GM12878 (cell line): ENCODE results near the gene PCK2. TPM values are rescaled to one million over a fixed set of nuclear protein-coding genes. Genes with fewer than 3 reads are reported as not detected.

Experiments used
- ATAC-seq: fragments of 200-7000 bp; cut with Tn5 transposase; 3 replicates; pipeline ENCODE4 v1.9.1; 2020; ENCODE audit warnings: mild to moderate bottlenecking, moderate library complexity
- BruUV-seq: library from RNA; stranded (reverse); fragments of 400-500 nt; replicated peaks from 2 replicates; lab custom pipeline; 2021; lab: Mats Ljungman, UMichigan
- CTCF ChIA-PET: fragments of 300-600 bp; sonication (Branson Sonifier 250); formaldehyde crosslinking; extraction: SDS; loops from one replicate; lab custom pipeline; 2021; ENCODE audit warnings: inconsistent platforms; lab: Yijun Ruan, JAX
- POLR2A ChIA-PET: fragments of 350-600 bp; formaldehyde crosslinking; extraction: SDS; loops from one replicate; lab custom pipeline; 2021; ENCODE audit warnings: inconsistent platforms; lab: Charles Lee
- RAD21 ChIA-PET: fragments of 300-600 bp; sonication (Branson Sonifier 250); formaldehyde crosslinking; loops from one replicate; lab custom pipeline; 2023; ENCODE audit warnings: antibody characterized with exemption; ENCODE audit not compliant: unreplicated experiment; lab: Charles Lee
- SMC1A ChIA-PET: fragments of 300-600 bp; sonication (Branson Sonifier 250); formaldehyde crosslinking; loops from one replicate; lab custom pipeline; 2023; ENCODE audit not compliant: unreplicated experiment, uncharacterized antibody; lab: Charles Lee
- DNase-seq: peaks from one replicate; pipeline ENCODE4 v3.0.0-alpha.2; 2011; ENCODE audit warnings: low read depth, low spot score
- FAIRE-seq: peaks from 3 replicates; lab custom pipeline; 2011; peaks lifted over from hg19 to GRCh38; lab: Jason Lieb, UNC
- H2AFZ ChIP-seq: 2 replicates; pipeline ENCODE4 v1.6.0; 2011; ENCODE audit warnings: low read depth, low read length, control low read depth; ENCODE audit not compliant: control insufficient read depth
- H3K27ac ChIP-seq: 2 replicates; pipeline ENCODE4 v1.5.1; 2011; ENCODE audit warnings: control low read depth; ENCODE audit not compliant: control insufficient read depth, insufficient read depth
- H3K27me3 ChIP-seq, 2 experiments: replicated peaks in 1 of 2; 2 replicates each; pipeline versions ENCODE4 v1.6.0 to v1.6.1; 2011; ENCODE audit warnings: low read length in 1 of 2; ENCODE audit not compliant: control insufficient read depth in 2 of 2, insufficient read depth in 2 of 2
- H3K36me3 ChIP-seq, 2 experiments: 2 replicates each; pipeline ENCODE4 v1.5.1; 2011; ENCODE audit warnings: low read length in 1 of 2; ENCODE audit not compliant: control insufficient read depth in 2 of 2, insufficient read depth in 2 of 2
- H3K4me1 ChIP-seq: 2 replicates; pipeline ENCODE4 v1.6.1; 2011; ENCODE audit warnings: mild to moderate bottlenecking, low read length, moderate library complexity, mixed read lengths; ENCODE audit not compliant: control insufficient read depth, insufficient read depth
- H3K4me2 ChIP-seq: 2 replicates; pipeline ENCODE4 v1.6.0; 2011; ENCODE audit warnings: control low read depth; ENCODE audit not compliant: control insufficient read depth, insufficient read depth
- H3K4me3 ChIP-seq: fragments of 200-600 bp; sonication (generic); 2 replicates; pipeline ENCODE4 v1.5.1; 2016
- H3K79me2 ChIP-seq: 2 replicates; pipeline ENCODE4 v1.6.0; 2011; ENCODE audit warnings: low read length; ENCODE audit not compliant: control insufficient read depth, insufficient read depth
- H3K9ac ChIP-seq: 2 replicates; pipeline ENCODE4 v1.8.0; 2011; ENCODE audit warnings: low read length, control low read depth, mixed read lengths; ENCODE audit not compliant: control insufficient read depth, insufficient read depth
- H3K9me3 ChIP-seq: replicated peaks from 3 replicates; pipeline ENCODE4 v1.5.1; 2011; ENCODE audit warnings: mild to moderate bottlenecking, low read length; ENCODE audit not compliant: control insufficient read depth, insufficient read depth
- H4K20me1 ChIP-seq: 2 replicates; pipeline ENCODE4 v1.6.0; 2011; ENCODE audit not compliant: control insufficient read depth, insufficient read depth
- ATF3 ChIP-seq: IDR thresholded peaks from 2 replicates; pipeline ENCODE4 v1.6.1; 2011; ENCODE audit warnings: low read depth, mild to moderate bottlenecking, low read length, moderate library complexity, borderline replicate concordance; ENCODE audit errors: extremely low read depth
- ATF7 ChIP-seq: fragments of 450-650 bp; IDR thresholded peaks from 2 replicates; pipeline ENCODE4 v1.6.1; 2016; ENCODE audit warnings: low read depth, mild to moderate bottlenecking
- BHLHE40 ChIP-seq, 2 experiments: fragments of 450-650 bp in 1 of 2; IDR thresholded peaks; 2 replicates each; pipeline ENCODE4 v1.6.1; 2011 to 2017; ENCODE audit warnings: low read depth in 2 of 2, borderline replicate concordance in 1 of 2, improper control_type of control experiment in 1 of 2, low read length in 1 of 2, mild to moderate bottlenecking in 1 of 2
- CHD4 ChIP-seq: fragments of 200-600 bp; sonication (generic); IDR thresholded peaks from 2 replicates; pipeline ENCODE4 v1.6.1; 2016; ENCODE audit warnings: mild to moderate bottlenecking
- CREB1 ChIP-seq: IDR thresholded peaks from 2 replicates; pipeline ENCODE4 v1.6.1; 2012; ENCODE audit warnings: low read depth, mild to moderate bottlenecking, inconsistent platforms
- CREM ChIP-seq: IDR thresholded peaks from 2 replicates; pipeline ENCODE4 v1.6.1; 2014; ENCODE audit warnings: antibody characterized with exemption, low read depth
- FOXK2 ChIP-seq: fragments of 450-650 bp; IDR thresholded peaks from 2 replicates; pipeline ENCODE4 v1.6.1; 2017; ENCODE audit warnings: mild to moderate bottlenecking, moderate library complexity
- GATAD2B ChIP-seq: fragments of 450-650 bp; conservative IDR thresholded peaks from 2 replicates; pipeline ENCODE4 v1.6.1; 2017; ENCODE audit warnings: low read depth, mild to moderate bottlenecking, moderate library complexity
- LARP7 ChIP-seq: fragments of 450-650 bp; IDR thresholded peaks from 2 replicates; pipeline ENCODE4 v1.6.1; 2017; ENCODE audit warnings: mild to moderate bottlenecking
- NBN ChIP-seq: fragments of 450-650 bp; IDR thresholded peaks from 2 replicates; pipeline ENCODE4 v1.6.1; 2016
- NR2C2 ChIP-seq: IDR thresholded peaks from 2 replicates; pipeline ENCODE4 v1.6.1; 2011; ENCODE audit warnings: borderline replicate concordance, low read depth; ENCODE audit not compliant: control insufficient read depth, insufficient read length
- PAX8 ChIP-seq: fragments of 450-650 bp; IDR thresholded peaks from 2 replicates; pipeline ENCODE4 v1.6.1; 2017; ENCODE audit warnings: mild to moderate bottlenecking, moderate library complexity
- RB1 ChIP-seq: fragments of 450-650 bp; formaldehyde crosslinking; IDR thresholded peaks from 2 replicates; pipeline ENCODE4 v1.6.1; 2017; ENCODE audit warnings: mild to moderate bottlenecking, borderline replicate concordance
- SIX5 ChIP-seq: IDR thresholded peaks from 2 replicates; pipeline ENCODE4 v1.6.1; 2011; ENCODE audit warnings: mild to moderate bottlenecking, low read depth, low read length, moderate library complexity; ENCODE audit not compliant: severe bottlenecking
- TARDBP ChIP-seq: IDR thresholded peaks from 2 replicates; pipeline ENCODE4 v1.6.1; 2016; ENCODE audit warnings: borderline replicate concordance
- YBX1 ChIP-seq: fragments of 450-650 bp; IDR thresholded peaks from 2 replicates; pipeline ENCODE4 v1.6.1; 2016; ENCODE audit warnings: antibody characterized with exemption
- ZNF274 ChIP-seq: IDR thresholded peaks from one replicate; pipeline ENCODE4 v1.8.0; 2011; ENCODE audit not compliant: insufficient read length, insufficient read depth
- ZNF687 ChIP-seq: fragments of 450-650 bp; IDR thresholded peaks from 2 replicates; pipeline ENCODE4 v1.6.1; 2017; ENCODE audit warnings: mild to moderate bottlenecking, moderate library complexity
- WGBS: methylation state at CpG from one replicate; pipeline ENCODE4 v1.1.6; 2016; ENCODE audit warnings: low lambda C conversion rate; ENCODE audit not compliant: insufficient replicate concordance, insufficient coverage; ENCODE audit errors: missing lambda C conversion rate; 5-methylcytosine and 5-hydroxymethylcytosine counted together
- in situ Hi-C: fragments of 300-500 bp; cut with MboI; formaldehyde crosslinking; loops from 9 replicates; pipeline ENCODE4 v1.14.3; 2018; ENCODE audit warnings: mixed read lengths
- intact Hi-C: fragments of 100-400 bp; cut with micrococcal nuclease; formaldehyde crosslinking; loops from one replicate; pipeline ENCODE4 v1.14.2; 2022; ENCODE audit not compliant: unreplicated experiment
- polyA plus RNA-seq, 11 experiments: library from polyadenylated mRNA; depleted of rRNA in 4 of 11; unstranded in 6 of 11; stranded (reverse) in 5 of 11; fragments of >200 nt; fragmentation: Nextera tagmentation in 4 of 11; fragmentation: Illumina TruSeq in 1 of 11; extraction: Ambion mirVana in 4 of 11; extraction: Trizol in 1 of 11; gene quantifications; 1 replicate in 1 of 11; 2 replicates in 10 of 11; pipeline versions ENCODE4 v1.2.1 to v1.2.3, GENCODE V29; 2011 to 2016; ENCODE audit warnings: inconsistent platforms in 2 of 11, missing spikeins in 2 of 11, low read depth in 1 of 11
- total RNA-seq, 4 experiments: library from RNA; depleted of rRNA in 3 of 4; stranded (reverse); fragments of >200 nt in 3 of 4; fragmentation: Illumina TruSeq in 1 of 4; extraction: Trizol in 1 of 4; gene quantifications; 2 replicates each; pipeline versions ENCODE4 v1.2.1 to v1.2.3, GENCODE V29; 2013 to 2021

The PCK2 gene
- total and polyA plus RNA-seq, 10 of the 15 experiments (the other 5 are each of a cell fraction or from before 2014, with no cell fraction given) = 6.6 to 110 (median 44.6) TPM

- TF ChIP-seq ATF3 (no peak), PAX8 (no peak), GATAD2B (no peak), LARP7 (no peak), SIX5 (no peak), RB1 (no peak), YBX1 (no peak)
These were observed 9.7 kb upstream of the PCK2 start (continued) for GRCh38 chr14:24084440-24084839.

- intact Hi-C loops (no loop called here), in situ Hi-C loops (loop anchor here (5.0 kb wide), 1 partner anchor 73 kb away; no protein-coding TSS in a partner anchor)
- CTCF ChIA-PET = interaction anchor here (0.6 to 3.2 kb wide), 4 partner anchors 9 to 27 kb away, joined by 3 to 17 read pairs (median 4); partner anchors contain the start of gene PCK2
- Histone ChIP-seq H4K20me1 (no peaks in the 10 kb centered on the region), H3K9me3 (no peaks in the 10 kb centered on the region), H2AFZ (no peak overlapping the region), H3K4me2 (no peak overlapping the region), H3K9ac (no peak overlapping the region), H3K27ac (no peak overlapping the region), H3K79me2 (no peaks in the 10 kb centered on the region), H3K27me3 (no peaks in the 10 kb centered on the region), H3K36me3 (no peaks in the 10 kb centered on the region), H3K4me3 (no peak overlapping the region), H3K4me1 (peaks cover 9% of the 10 kb centered on the region)
- RAD21 ChIA-PET = interaction anchor here (0.9 kb wide), 1 partner anchor 10 kb away, joined by 3 read pairs; no protein-coding TSS in a partner anchor
- SMC1A ChIA-PET = interaction anchor here (1.5 to 2.6 kb wide), 2 partner anchors 23 to 27 kb away, joined by 4 to 8 read pairs; no protein-coding TSS in a partner anchor
- DNase-seq = no peak
- POLR2A ChIA-PET = interaction anchor here (0.8 kb wide), 1 partner anchor 23 kb away, joined by 3 read pairs; no protein-coding TSS in a partner anchor
- BruUV-seq = no TSS peak
- FAIRE-seq = no peak
- WGBS = 22% methylated on average over 3 of the region's 3 CpGs
- no peak for TF ChIP-seq CREB1
- no peak for TF ChIP-seq ZNF687
- TF ChIP-seq ATF7 = no peak
- TF ChIP-seq NBN = no peak
- no peak for TF ChIP-seq ZNF274
- no peak for TF ChIP-seq NR2C2
- TF ChIP-seq TARDBP = no peak
- TF ChIP-seq BHLHE40 (IDR thresholded peaks at IDR 0.05; ENCODE audit: borderline replicate concordance in 1 of 2, low read depth in 2 of 2, low read length in 1 of 2) = no peak
- TF ChIP-seq FOXK2 = no peak
- TF ChIP-seq CREM = no peak
- TF ChIP-seq CHD4 = no peak
- no peak for ATAC-seq
These were observed 8.9 kb upstream of the PCK2 start for GRCh38 chr14:24085215-24085614.
